Left ventricle myocardium superior (tissue), 1 donor: ENCODE results near the gene KIF1B. TPM values are rescaled to one million over a fixed set of nuclear protein-coding genes. Genes with fewer than 3 reads are reported as not detected.

Experiments used
- ATAC-seq: fragments of 200-7000 bp; cut with Tn5 transposase; one replicate; pipeline ENCODE4 v1.9.1; 2020; ENCODE audit warnings: mild to moderate bottlenecking, moderate library complexity
- DNase-seq: peaks from one replicate; pipeline ENCODE4 v3.0.0-alpha.2; 2020
- intact Hi-C: fragments of 100-400 bp; cut with micrococcal nuclease; formaldehyde crosslinking; loops from one replicate; pipeline ENCODE4 v1.11.0; 2022
- total RNA-seq: library from RNA; stranded (reverse); fragmentation: NEBNext Ultra II Directional; extraction: Animal tissue kit (Norgen Biotek cat#: 25700); gene quantifications from one replicate; pipeline ENCODE4 v1.2.1, GENCODE V29; 2021
- donor health status: DM: no; HTN: yes; CAD: no; lungs with severe emphysema.

KIF1B gene
- total RNA-seq, 1 donor from 2014 or later, result 69.3 TPM

- no peak for DNase-seq
- intact Hi-C loops, result no loop called here
- ATAC-seq, result peak; percentile 47
These were observed 99.1 kb downstream of the KIF1B start for GRCh38 chr1:10309243-10310011.

- DNase-seq (no peak), ATAC-seq (no peak)
- intact Hi-C loops, result no loop called here
These were observed 106.4 kb downstream of the KIF1B start for GRCh38 chr1:10316752-10317151.

GRCh38 chr1:10319750-10320149 lies 109.4 kb downstream of the KIF1B start:
- intact Hi-C loops, result no loop called here
- DNase-seq (no peak), ATAC-seq (no peak)

- ATAC-seq, result no peak
- intact Hi-C loops, result no loop called here
- no peak for DNase-seq
These were observed 110.0 kb downstream of the KIF1B start for GRCh38 chr1:10320336-10320735.

GRCh38 chr1:10322821-10323220 lies 112.5 kb downstream of the KIF1B start:
- ATAC-seq (no peak), DNase-seq (no peak)
- intact Hi-C loops, result no loop called here

- intact Hi-C loops, result no loop called here
- DNase-seq, result no peak
- no peak for ATAC-seq
These were observed 114.3 kb downstream of the KIF1B start for GRCh38 chr1:10324627-10325026.

- intact Hi-C loops, result no loop called here
- no peak for ATAC-seq
- no peak for DNase-seq
These were observed 115.2 kb downstream of the KIF1B start for GRCh38 chr1:10325521-10325920.

- ATAC-seq (no peak), DNase-seq (no peak)
- intact Hi-C loops, result no loop called here
These were observed 115.9 kb downstream of the KIF1B start for GRCh38 chr1:10326251-10326650.

- no peak for ATAC-seq
These were observed 118.0 kb downstream of the KIF1B start for GRCh38 chr1:10328180-10328963.

GRCh38 chr1:10337436-10337835 lies 127.1 kb downstream of the KIF1B start:
- ATAC-seq, result no peak
- DNase-seq, result no peak
- intact Hi-C loops, result no loop called here

More at GRCh38 chr1:10328180-10328963, 118.0 kb downstream of the KIF1B start:
- intact Hi-C loops, result no loop called here
- DNase-seq, result no peak

- intact Hi-C loops, result no loop called here
- DNase-seq (peak; percentile 40), ATAC-seq (peak; percentile 90)
These were observed 127.7 kb downstream of the KIF1B start for GRCh38 chr1:10338047-10338446.

- intact Hi-C loops, result no loop called here
- no peak for DNase-seq
- peak; percentile 35 for ATAC-seq
These were observed 128.2 kb downstream of the KIF1B start for GRCh38 chr1:10338611-10339010.

GRCh38 chr1:10339036-10339567 lies 128.7 kb downstream of the KIF1B start:
- ATAC-seq, result peak; percentile 20
- intact Hi-C loops, result no loop called here

GRCh38 chr1:10339815-10340214 lies 129.4 kb downstream of the KIF1B start:
- intact Hi-C loops, result no loop called here
- ATAC-seq (peak; percentile 94), DNase-seq (peak; percentile 64)

More at GRCh38 chr1:10339036-10339567, 128.7 kb downstream of the KIF1B start:
- no peak for DNase-seq

GRCh38 chr1:10340930-10341590 lies 130.7 kb downstream of the KIF1B start:
- intact Hi-C loops, result no loop called here
- no peak for DNase-seq
- ATAC-seq, result no peak

- no peak for ATAC-seq
- intact Hi-C loops, result no loop called here
- DNase-seq, result no peak
These were observed 136.7 kb downstream of the KIF1B start for GRCh38 chr1:10347109-10347508.

- no peak for ATAC-seq
- DNase-seq, result no peak
- intact Hi-C loops, result no loop called here
These were observed 142.9 kb downstream of the KIF1B start for GRCh38 chr1:10353282-10353681.

- ATAC-seq (no peak), DNase-seq (no peak)
- intact Hi-C loops, result no loop called here
These were observed 143.3 kb downstream of the KIF1B start for GRCh38 chr1:10353693-10354092.

- intact Hi-C loops, result no loop called here
- ATAC-seq, result no peak
- no peak for DNase-seq
These were observed 149.7 kb downstream of the KIF1B start for GRCh38 chr1:10360045-10360444.

GRCh38 chr1:10361515-10361914 lies 151.1 kb downstream of the KIF1B start:
- ATAC-seq, result peak; percentile 97
- DNase-seq, result peak; percentile 65
- intact Hi-C loops, result no loop called here
